Erythroblast (primary cell): ENCODE data around the gene DTX1.

ENCODE experiments used
- DNase-seq, 2 experiments: peaks; one replicate each; lab custom pipeline; 2025; lab: John Stamatoyannopoulos, UW
- GATA1 ChIP-seq: IDR thresholded peaks from 2 replicates; pipeline ENCODE4 v1.6.1; 2011; ENCODE audit warnings: low read depth, mild to moderate bottlenecking, control low read depth, low read length, moderate library complexity
- POLR2A ChIP-seq: IDR thresholded peaks from 2 replicates; pipeline ENCODE4 v1.6.1; 2011; ENCODE audit warnings: mild to moderate bottlenecking, low read length

Gene DTX1

DNA sequence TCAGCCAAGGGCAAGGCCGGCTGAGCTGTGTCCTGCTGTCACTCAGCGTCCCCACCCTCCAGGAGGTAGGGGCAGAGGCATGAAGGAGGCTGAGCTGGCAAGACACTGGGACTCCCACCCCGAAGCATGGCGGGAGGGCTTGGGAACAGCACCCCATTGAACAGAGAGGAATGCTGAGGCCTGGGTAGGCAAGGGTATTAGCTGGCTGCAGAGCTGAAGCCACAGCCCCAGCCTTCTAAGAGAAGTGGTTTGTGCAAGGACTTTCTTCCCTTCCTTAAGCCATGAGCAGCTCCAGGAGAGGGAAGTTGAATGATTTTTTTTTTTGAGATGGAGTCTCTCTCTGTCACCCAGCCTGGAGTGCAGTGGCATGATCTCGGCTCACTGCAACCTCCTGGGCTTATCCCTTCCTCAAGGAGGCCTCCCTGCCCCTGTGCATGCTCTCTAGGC lies 86.4 kb downstream of the DTX1 start:
- no peak for DNase-seq
- TF ChIP-seq POLR2A (no peak), GATA1 (no peak)

DNA sequence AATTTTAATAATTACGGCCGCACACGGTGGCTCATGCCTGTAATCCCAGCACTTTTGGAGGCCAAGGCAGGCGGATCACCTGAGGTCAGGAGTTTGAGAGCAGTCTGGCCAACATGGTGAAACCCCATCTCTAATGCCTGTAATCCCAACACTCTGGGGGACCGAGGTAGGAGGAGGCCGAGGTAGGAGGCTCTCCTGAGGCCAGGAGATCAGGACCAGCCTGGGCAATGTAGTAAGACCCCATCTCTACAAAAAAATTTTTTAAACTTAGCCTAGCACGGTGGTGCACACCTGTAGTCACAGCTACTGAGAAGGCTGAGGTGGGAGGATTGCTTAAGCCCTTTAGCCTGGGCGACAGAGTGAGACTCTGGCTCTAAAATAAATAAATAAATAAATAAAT lies 87.4 kb downstream of the DTX1 start:
- no peak for TF ChIP-seq GATA1
- TF ChIP-seq POLR2A = no peak
- DNase-seq = no peak

GRCh38 chr12:113144806-113145205 lies 88.3 kb downstream of the DTX1 start:
- no peak for DNase-seq
- TF ChIP-seq POLR2A (no peak), GATA1 (no peak)

DNA sequence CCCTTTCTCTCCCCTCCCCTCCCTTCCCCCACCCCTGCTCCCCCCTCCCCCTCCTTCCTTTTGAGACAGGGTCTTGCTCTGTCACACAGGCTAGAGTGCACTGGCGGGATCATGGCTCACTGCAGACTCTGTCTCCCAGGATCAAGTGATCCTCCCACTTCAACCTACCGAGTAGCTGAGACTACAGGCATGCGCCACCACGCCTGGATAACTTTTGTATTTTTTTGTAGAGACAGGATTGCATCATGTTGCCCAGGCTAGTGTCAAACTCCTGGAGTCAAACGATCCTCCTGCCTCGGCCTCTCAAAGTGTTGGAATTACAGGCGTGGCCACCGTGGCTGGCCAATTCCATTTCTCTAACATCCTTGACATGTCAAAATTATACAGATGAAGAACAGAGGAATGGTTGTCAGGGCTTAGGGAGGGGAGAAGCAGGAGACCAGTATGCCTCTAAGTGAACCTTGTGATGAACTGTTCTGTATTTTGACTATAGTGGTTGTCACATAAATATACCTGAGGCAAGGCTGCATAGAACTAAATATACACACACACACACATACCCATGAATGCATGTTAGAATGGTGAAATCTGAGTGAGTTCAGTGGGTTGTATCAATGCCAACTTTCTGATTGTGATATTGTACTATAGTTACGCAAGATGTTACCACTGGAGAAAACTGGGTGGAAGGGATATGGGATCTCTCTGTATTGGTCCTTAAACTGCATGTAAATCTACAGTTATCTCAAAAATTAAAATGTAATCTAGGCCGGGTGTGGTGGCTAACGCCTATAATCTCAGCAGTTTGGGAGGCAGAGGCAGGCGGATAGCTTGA lies 89.4 kb downstream of the DTX1 start:
- no peak for DNase-seq
- TF ChIP-seq GATA1 (no peak), POLR2A (no peak)

GRCh38 chr12:113146999-113147398 lies 90.5 kb downstream of the DTX1 start:
- TF ChIP-seq GATA1 (no peak), POLR2A (no peak)
- DNase-seq = no peak
